Effector memory CD8-positive, alpha-beta T cell (primary cell): ENCODE data around the gene BOK.
A peak's percentile ranks its signal among the peaks of the same experiment; 100 is the strongest.
"Not testable (repeated sequence)": the region's sequence is repeated elsewhere in the genome, so short reads cannot be mapped to it uniquely, and the experiment has no call there.

ENCODE experiments used
- ATAC-seq: fragments of 150-1000 bp; cut with Tn5 transposase; replicated peaks from 2 replicates; pipeline ENCODE4 v1.10.0; 2021; ENCODE audit warnings: mild to moderate bottlenecking, moderate library complexity
- DNase-seq, 3 experiments: peaks; one replicate each; pipeline ENCODE4 v3.0.0; 2021
- H3K27ac Mint-ChIP-seq, 2 donors: one replicate each; pipeline ENCODE4 v1.8.0; 2022; ENCODE audit warnings: mild to moderate bottlenecking in 2 of 2, mixed read lengths in 2 of 2, moderate library complexity in 2 of 2
- H3K27me3 Mint-ChIP-seq, 2 donors: one replicate each; pipeline ENCODE4 v1.8.0; 2022; ENCODE audit warnings: mixed read lengths in 2 of 2
- H3K36me3 Mint-ChIP-seq: one replicate; pipeline ENCODE4 v1.8.0; 2022; ENCODE audit warnings: mild to moderate bottlenecking, moderate library complexity, mixed read lengths; ENCODE audit not compliant: insufficient read depth
- H3K4me1 Mint-ChIP-seq, 2 donors: one replicate each; pipeline ENCODE4 v1.8.0; 2022; ENCODE audit warnings: low read depth in 2 of 2, mixed read lengths in 2 of 2
- H3K4me3 Mint-ChIP-seq, 2 donors: one replicate each; pipeline ENCODE4 v1.8.0; 2022; ENCODE audit warnings: mild to moderate bottlenecking in 2 of 2, mixed read lengths in 2 of 2, moderate library complexity in 2 of 2
- H3K9me3 Mint-ChIP-seq, 2 donors: one replicate each; pipeline ENCODE4 v1.8.0; 2022; ENCODE audit warnings: mixed read lengths in 2 of 2
- total RNA-seq, 9 experiments: gene quantifications; one replicate each; lab custom pipeline; 2026; lab: John Stamatoyannopoulos, UW

Gene BOK, protein sequence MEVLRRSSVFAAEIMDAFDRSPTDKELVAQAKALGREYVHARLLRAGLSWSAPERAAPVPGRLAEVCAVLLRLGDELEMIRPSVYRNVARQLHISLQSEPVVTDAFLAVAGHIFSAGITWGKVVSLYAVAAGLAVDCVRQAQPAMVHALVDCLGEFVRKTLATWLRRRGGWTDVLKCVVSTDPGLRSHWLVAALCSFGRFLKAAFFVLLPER
- total RNA-seq: 0 to 4.0 (median 0.07) reads per million in 9 experiments

DNA sequence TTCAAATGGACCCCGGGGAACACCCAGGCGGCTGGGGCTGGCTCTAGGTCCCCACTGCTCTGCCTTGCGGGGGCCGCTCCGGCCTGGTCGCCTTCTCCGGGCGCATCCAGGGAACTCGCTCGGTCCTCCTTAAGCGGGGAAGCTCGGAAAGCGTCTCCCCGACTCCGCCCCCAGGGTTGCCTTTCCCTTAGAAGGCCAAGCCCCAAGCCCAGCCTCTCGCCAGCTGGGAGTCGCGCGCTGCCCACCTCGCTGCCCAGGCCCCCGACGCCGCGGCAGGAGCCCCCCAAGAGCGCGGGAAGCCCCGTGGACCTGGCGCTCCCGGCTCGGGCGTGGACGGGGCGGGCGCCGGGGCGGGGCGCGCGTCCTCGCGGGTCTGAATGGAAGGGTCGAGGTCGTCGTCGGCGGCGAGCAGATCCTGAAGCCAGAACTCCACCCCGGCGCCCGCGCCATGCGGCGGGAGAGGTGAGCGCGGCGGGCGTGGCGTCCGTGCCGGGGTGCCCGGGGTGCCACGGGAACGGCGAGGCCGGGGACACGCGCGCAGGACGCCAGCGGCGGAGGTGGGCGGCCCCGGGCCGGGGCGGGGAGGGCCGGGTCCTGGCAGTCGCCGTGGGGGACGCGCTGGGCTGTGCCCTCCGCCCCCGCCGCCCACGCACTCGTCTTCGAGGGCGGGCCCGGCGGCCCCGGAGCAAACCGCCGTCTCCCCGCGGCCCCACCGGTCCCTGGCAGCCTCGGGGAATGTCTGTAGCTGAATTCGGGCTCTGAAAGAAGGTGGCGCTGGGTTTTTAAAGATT is at the start of gene BOK:
Gene BOK, plus strand, starts transcription at position 214 of the 791 bp plus-strand sequence. CDS start 739 bp downstream, outside the sequence.
- H3K4me3 Mint-ChIP-seq: peak within 1 kb of the TSS; percentile 71 to 72

DNA sequence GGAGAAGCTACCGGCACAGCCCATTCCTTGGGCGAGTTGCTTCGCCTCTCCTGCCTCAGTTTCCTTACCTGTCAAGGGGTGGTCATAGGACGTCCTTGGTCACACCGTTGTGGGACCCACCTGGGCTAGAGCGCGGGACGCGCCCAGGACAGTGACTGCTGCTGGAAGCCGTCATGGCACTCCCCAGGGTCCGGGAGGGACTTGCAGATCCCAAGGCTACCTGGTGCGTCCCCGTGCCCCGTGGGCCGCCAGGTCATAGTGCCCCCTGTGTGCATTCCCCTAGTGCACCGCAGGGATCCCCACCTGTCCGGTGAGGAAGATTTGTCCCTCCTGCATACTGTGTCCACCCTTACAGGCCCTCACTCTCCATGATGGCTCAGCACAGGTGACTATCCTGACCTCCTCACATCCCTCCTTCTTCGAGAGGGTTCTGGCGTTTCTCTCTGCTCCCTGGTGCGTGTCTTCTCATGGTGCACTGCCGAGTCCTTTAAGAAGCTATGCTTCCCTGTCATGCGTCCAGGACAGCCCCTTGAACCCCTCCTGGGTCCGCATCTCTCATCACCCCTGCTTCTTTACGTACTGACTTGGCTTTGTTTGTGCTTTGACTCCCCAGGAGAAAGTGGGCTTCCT is 49.3 kb upstream of the BOK start:
- Mint-ChIP-seq H3K4me3 (peak overlapping the region; percentile 77 to 87), H3K36me3 (peaks cover 7% of the 10 kb centered on the region), H3K4me1 (peaks cover 19 to 23% of the 10 kb centered on the region in 2 donors), H3K27ac (peak overlapping the region; percentile 57 to 87), H3K9me3 (no peaks in the 10 kb centered on the region), H3K27me3 (no peaks in the 10 kb centered on the region)
- DNase-seq (peak in 2 of 3 experiments; percentile 5 to 9), ATAC-seq (no peak)

More for the DNA sequence above, at the start of gene BOK:
- peaks cover 0 to 8% of the 10 kb centered on the region in 2 donors for H3K4me1 Mint-ChIP-seq
- ATAC-seq: peak; percentile 27
- no peak for DNase-seq
- H3K36me3 Mint-ChIP-seq: no peaks in the 10 kb centered on the region
- H3K27me3 Mint-ChIP-seq: peaks cover 31 to 67% of the 10 kb centered on the region in 2 donors
- H3K9me3 Mint-ChIP-seq: peaks cover 0 to 6% of the 10 kb centered on the region in 2 donors
- no peak within 1 kb of the TSS for H3K27ac Mint-ChIP-seq

- ATAC-seq (no peak), DNase-seq (no peak)
- H3K4me3 Mint-ChIP-seq: peak overlapping the region; percentile 28 to 87
- H3K4me1 Mint-ChIP-seq: peaks cover 12 to 16% of the 10 kb centered on the region in 2 donors
- peaks cover 7% of the 10 kb centered on the region for H3K36me3 Mint-ChIP-seq
- H3K9me3 Mint-ChIP-seq: no peaks in the 10 kb centered on the region
- H3K27ac Mint-ChIP-seq: no peak overlapping the region
- H3K27me3 Mint-ChIP-seq: no peaks in the 10 kb centered on the region
These were observed 47.3 kb upstream of the BOK start for GRCh38 chr2:241511091-241511741.

DNA sequence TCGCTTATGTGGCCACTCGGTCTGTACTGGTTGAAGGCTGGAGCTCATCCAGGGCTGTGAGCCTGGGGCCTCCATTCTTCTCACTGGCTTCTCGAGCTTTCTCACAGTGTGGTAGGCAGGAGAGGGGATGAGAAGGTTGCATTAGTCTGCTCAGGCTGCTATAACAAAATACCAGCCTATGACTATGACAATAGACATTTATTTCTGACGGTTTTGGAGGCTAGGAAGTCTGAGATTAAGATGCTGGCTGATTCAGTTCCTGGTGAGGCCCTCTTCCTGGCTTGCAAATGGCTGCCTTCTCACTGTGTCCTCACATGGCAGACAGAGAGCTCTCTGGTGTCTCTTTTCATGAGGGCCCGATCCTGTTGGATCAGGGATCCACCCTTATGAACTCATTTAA is 44.0 kb upstream of the BOK start:
- Mint-ChIP-seq H3K36me3 (peaks cover 4% of the 10 kb centered on the region), H3K9me3 (peaks cover 6 to 11% of the 10 kb centered on the region in 2 donors), H3K4me1 (peaks cover 1 to 8% of the 10 kb centered on the region in 2 donors), H3K27ac (no peak overlapping the region), H3K27me3 (no peaks in the 10 kb centered on the region), H3K4me3 (no peak overlapping the region)
- DNase-seq (no peak), ATAC-seq (no peak)

- no peaks in the 10 kb centered on the region for H3K27me3 Mint-ChIP-seq
- H3K27ac Mint-ChIP-seq: no peak overlapping the region
- DNase-seq (no peak), ATAC-seq (no peak)
- peaks cover 0 to 6% of the 10 kb centered on the region in 2 donors for H3K4me1 Mint-ChIP-seq
- H3K4me3 Mint-ChIP-seq: no peak overlapping the region
- H3K9me3 Mint-ChIP-seq: peaks cover 6 to 11% of the 10 kb centered on the region in 2 donors
- no peaks in the 10 kb centered on the region for H3K36me3 Mint-ChIP-seq
These were observed 43.4 kb upstream of the BOK start for GRCh38 chr2:241514986-241515737.

DNA sequence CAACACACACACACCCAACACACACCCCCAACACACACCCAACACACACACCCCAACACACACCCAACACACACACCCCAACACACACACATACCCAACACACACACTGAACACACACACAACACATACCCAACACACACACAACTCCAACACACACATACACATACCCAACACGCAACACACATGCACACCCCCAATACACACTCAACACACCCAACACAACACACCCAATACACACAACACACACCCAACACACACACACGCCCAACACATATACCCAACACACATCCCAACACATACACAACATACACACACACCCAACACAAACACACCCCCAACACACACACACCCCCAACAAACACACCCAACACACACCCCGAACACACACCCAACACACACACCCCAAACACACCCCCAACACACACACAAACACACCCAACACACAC is 42.0 kb upstream of the BOK start:
- ATAC-seq (no peak), DNase-seq (no peak)
- H3K4me1 Mint-ChIP-seq: peaks cover 0 to 6% of the 10 kb centered on the region in 2 donors
- H3K4me3 Mint-ChIP-seq: no peak overlapping the region
- H3K27ac Mint-ChIP-seq: no peak overlapping the region
- H3K9me3 Mint-ChIP-seq: peaks cover 6 to 11% of the 10 kb centered on the region in 2 donors
- H3K27me3 Mint-ChIP-seq: peaks cover 6 to 9% of the 10 kb centered on the region in 2 donors
- H3K36me3 Mint-ChIP-seq: no peaks in the 10 kb centered on the region

- H3K27me3 Mint-ChIP-seq: peaks cover 6 to 9% of the 10 kb centered on the region in 2 donors
- peaks cover 0 to 6% of the 10 kb centered on the region in 2 donors for H3K4me1 Mint-ChIP-seq
- no peak overlapping the region for H3K27ac Mint-ChIP-seq
- no peaks in the 10 kb centered on the region for H3K36me3 Mint-ChIP-seq
- ATAC-seq: no peak
- peaks cover 6 to 11% of the 10 kb centered on the region in 2 donors for H3K9me3 Mint-ChIP-seq
- no peak for DNase-seq
- no peak overlapping the region for H3K4me3 Mint-ChIP-seq
These were observed 41.2 kb upstream of the BOK start for GRCh38 chr2:241517297-241517696.

GRCh38 chr2:241519669-241520068 is 38.9 kb upstream of the BOK start:
- Mint-ChIP-seq H3K4me3 (no peak overlapping the region), H3K27ac (no peak overlapping the region), H3K36me3 (no peaks in the 10 kb centered on the region), H3K9me3 (peaks cover 6 to 11% of the 10 kb centered on the region in 2 donors), H3K27me3 (peaks cover 6 to 9% of the 10 kb centered on the region in 2 donors), H3K4me1 (peaks cover 0 to 6% of the 10 kb centered on the region in 2 donors)
- no peak for ATAC-seq
- DNase-seq: no peak

GRCh38 chr2:241522477-241522876 is 36.1 kb upstream of the BOK start:
- DNase-seq (no peak), ATAC-seq (no peak)
- Mint-ChIP-seq H3K27ac (no peak overlapping the region), H3K4me3 (no peak overlapping the region), H3K36me3 (no peaks in the 10 kb centered on the region), H3K4me1 (peaks cover 0 to under 1% of the 10 kb centered on the region in 2 donors), H3K9me3 (peaks cover under 1 to 3% of the 10 kb centered on the region in 2 donors), H3K27me3 (peaks cover 6 to 9% of the 10 kb centered on the region in 2 donors)

DNA sequence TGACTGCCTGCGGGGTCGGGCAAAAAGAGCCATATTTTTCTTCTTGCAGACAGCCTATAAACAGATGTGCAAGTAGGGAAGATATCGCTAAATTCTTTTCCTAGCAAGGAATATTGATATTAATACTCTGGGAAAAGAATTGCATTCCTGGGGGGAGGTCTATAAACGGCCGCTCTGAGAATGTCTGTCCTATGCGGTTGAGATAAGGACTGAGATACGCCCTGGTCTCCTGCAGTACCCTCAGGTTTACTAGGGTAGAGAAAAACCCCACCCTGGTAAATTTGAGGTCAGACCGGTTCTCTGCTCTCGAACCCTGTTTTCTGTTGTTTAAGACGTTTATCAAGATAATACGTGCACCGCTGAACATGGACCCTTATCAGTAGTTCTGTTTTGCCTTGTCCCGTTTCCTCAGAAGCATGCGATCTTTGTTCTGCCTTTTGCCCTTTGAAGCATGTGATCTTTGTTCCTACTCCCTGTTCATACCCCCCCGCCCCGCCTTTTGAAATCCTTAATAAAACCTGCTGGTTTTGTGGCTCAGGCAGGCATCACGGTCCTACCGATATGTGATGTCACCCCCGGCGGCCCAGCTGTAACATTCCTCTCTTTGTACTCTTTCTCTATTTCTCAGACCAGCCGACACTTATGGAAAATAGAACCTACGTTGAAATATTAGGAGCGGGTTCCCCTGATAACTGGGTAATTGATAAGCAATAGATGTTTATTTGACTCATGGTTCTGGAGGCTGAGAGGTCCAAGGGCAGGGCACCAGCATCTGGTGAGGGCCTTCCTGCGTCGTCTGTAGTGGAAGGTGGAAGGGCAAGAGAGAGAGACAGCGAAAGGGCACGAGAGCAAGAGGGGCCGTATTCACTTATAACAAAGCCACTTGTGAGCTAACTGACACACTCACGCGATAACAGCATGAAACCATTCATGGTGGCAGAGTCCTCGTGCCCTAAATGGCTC is 32.4 kb upstream of the BOK start:
- DNase-seq, H3K4me3 Mint-ChIP-seq, H3K9me3 Mint-ChIP-seq, ATAC-seq, H3K36me3 Mint-ChIP-seq, H3K4me1 Mint-ChIP-seq, H3K27ac Mint-ChIP-seq: not testable (repeated sequence)
- H3K27me3 Mint-ChIP-seq: peaks cover 9 to 29% of the 10 kb centered on the region in 2 donors

DNA sequence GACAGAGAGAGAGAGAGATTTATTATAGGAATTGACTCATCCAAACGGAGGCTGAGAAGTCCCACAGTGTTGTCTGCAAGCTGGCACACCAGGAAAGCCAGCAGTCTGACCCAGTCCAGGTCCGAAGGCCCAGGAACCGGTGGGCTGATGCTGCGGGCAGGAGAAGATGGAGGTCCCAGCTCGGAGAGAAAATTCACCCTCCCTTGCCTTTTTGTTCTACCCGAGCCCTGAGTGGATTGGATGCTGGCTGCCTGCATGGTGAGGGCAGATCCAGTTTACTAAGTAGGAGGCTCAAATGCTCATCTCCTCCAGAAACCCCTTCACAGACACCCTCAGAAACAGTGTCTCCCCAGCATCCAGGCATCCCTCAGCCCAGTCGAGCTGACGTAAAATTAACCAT is 28.0 kb upstream of the BOK start:
- peaks cover 14 to 50% of the 10 kb centered on the region in 2 donors for H3K27me3 Mint-ChIP-seq
- no peak overlapping the region for H3K27ac Mint-ChIP-seq
- no peaks in the 10 kb centered on the region for H3K9me3 Mint-ChIP-seq
- no peak overlapping the region for H3K4me3 Mint-ChIP-seq
- H3K36me3 Mint-ChIP-seq: no peaks in the 10 kb centered on the region
- no peak for ATAC-seq
- DNase-seq: no peak
- no peaks in the 10 kb centered on the region for H3K4me1 Mint-ChIP-seq
